ENCODE measurements around the gene CCDC40.

The CCDC40 gene

DNA sequence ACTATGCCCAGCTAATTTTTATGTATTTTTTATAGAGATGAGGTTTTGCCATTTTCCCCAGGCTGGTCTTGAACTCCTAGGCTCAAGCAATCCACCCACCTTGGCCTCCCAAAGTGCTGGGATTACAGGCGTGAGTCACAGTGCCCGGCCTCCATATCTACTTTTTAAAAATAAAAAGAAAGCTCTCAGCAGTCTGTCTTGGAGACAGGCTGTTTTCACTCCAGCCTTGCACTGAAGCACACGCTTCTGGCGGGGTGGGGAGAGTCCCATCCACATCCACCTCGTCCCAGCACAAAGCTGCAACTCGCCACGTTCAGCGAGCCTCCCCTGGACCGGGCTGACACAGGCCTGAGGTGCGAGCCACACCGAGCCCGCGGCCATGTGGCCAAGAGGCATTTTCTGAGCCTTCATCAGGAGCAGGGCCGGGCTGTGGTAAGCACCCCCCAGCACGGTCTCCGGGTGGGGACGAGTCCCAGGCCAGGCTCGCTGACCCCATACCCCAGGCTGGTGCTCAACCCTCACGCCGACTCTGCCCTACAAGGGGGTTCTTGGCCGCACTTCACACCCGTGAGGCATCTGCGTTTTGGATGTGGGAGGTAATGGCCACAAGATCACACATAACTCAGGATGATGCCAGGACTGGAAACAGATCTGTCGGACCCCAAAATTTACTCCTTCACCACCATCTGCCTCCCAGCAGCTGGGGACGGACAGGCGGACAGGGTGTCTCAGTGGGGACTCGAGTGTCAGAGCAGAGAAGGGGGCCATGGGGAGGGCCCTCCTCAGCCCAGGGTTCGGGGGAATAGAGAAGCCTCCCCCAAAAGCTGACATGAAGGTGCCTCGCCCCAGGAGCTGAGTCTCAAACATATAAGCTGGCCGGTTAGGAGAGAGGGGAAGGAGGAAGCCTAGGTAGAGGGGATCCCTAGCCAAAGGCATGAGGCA, 29.4 kb upstream of the CCDC40 start:
- no peak for TF ChIP-seq ZNF274 (IDR thresholded peaks at IDR 0.05; ENCODE audit: low read depth, low read length)
- H3K4me3 ChIP-seq (ENCODE audit: low read length), result no peak overlapping the region

- no peak for TF ChIP-seq ZNF274 (IDR thresholded peaks at IDR 0.05; ENCODE audit: low read depth, low read length)
- no peak overlapping the region for H3K4me3 ChIP-seq (ENCODE audit: low read length)
Measured at GRCh38 chr17:80007939-80008338, 28.5 kb upstream of the CCDC40 start.

GRCh38 chr17:80008383-80008840, 28.0 kb upstream of the CCDC40 start:
- no peak overlapping the region for H3K4me3 ChIP-seq (ENCODE audit: low read length)
- no peak for TF ChIP-seq ZNF274 (IDR thresholded peaks at IDR 0.05; ENCODE audit: low read depth, low read length)

DNA sequence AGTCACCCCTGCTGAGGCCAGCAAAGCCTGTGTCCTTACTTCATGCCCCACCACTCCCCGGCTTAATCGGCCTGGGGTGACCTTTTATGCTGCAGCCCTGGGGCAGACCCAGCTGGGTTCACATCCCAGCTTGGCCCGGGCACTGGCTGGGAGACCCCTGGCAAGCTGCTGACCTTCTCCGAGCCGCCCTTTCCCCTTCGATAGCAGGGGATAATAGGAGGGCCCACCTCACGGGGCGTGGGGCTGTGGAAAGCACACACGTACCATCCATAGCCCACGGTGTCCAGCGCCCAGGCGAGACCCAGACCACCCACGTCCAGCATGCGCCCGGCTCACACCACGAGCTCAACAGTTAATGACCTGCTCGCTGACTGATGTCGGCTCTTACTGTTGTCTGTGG, 27.6 kb upstream of the CCDC40 start:
- no peak overlapping the region for H3K4me3 ChIP-seq (ENCODE audit: low read length)
- no peak for TF ChIP-seq ZNF274 (IDR thresholded peaks at IDR 0.05; ENCODE audit: low read depth, low read length)

- no peak overlapping the region for H3K4me3 ChIP-seq (ENCODE audit: low read length)
- no peak for TF ChIP-seq ZNF274 (IDR thresholded peaks at IDR 0.05; ENCODE audit: low read depth, low read length)
Measured at GRCh38 chr17:80009391-80010282, 26.8 kb upstream of the CCDC40 start.

DNA sequence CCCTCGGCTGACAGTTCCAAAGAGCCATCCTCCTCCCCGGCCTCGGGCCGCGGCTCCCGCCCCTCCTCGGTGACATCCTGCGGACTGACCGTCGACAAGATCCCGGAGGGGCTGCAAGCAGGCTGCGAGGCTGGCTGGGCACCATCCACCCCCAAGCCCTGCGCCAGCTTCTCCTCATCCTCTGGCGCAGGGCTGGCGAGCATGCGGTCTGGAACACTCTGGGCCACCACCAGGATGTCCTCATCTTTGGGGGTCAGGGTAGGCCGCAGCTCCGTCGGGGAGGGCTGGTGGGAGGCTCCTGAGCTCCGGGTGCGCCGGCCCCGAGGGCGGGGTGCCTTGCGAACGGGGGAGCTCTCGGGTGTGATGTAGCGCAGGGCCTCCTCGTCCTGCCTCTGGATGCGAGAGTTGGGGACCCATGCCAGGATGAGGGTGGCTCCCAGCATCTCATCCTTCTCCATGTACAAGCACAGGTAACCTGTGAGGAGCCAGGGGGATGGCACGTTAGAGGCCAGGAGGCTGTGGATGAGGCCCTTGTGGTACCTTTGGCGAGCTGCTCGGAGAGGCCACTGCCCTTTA, 26.1 kb upstream of the CCDC40 start:
- no peak for TF ChIP-seq ZNF274 (IDR thresholded peaks at IDR 0.05; ENCODE audit: low read depth, low read length)
- no peak overlapping the region for H3K4me3 ChIP-seq (ENCODE audit: low read length)

DNA sequence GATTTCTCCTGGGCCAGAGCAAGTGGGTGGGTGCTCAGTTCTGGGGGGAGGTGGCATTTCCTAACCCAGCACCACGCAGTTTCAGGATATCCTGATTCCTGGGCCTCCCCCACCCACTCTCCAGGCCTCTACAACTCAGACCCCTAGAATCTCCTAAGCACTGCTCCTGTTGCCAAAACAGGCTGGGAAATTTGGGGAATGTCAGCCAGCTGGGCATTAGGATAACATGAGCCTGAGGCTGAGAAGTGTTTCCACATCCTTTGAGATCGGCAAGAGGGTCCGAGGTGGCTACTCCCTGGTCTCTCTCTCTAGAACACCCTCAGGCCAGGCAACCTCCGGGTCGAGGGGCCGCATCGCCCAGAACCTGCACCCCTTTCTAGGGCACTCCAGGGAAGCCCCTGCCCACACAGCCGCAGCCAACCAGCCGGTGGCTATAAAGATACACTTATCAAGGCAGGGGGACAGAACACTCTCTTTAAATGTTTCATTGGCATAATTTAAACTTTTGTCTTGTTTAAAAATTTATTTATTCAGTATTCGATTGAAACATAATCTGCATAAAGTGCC, 24.4 kb upstream of the CCDC40 start:
- no peak for TF ChIP-seq ZNF274 (IDR thresholded peaks at IDR 0.05; ENCODE audit: low read depth, low read length)
- no peak overlapping the region for H3K4me3 ChIP-seq (ENCODE audit: low read length)

DNA sequence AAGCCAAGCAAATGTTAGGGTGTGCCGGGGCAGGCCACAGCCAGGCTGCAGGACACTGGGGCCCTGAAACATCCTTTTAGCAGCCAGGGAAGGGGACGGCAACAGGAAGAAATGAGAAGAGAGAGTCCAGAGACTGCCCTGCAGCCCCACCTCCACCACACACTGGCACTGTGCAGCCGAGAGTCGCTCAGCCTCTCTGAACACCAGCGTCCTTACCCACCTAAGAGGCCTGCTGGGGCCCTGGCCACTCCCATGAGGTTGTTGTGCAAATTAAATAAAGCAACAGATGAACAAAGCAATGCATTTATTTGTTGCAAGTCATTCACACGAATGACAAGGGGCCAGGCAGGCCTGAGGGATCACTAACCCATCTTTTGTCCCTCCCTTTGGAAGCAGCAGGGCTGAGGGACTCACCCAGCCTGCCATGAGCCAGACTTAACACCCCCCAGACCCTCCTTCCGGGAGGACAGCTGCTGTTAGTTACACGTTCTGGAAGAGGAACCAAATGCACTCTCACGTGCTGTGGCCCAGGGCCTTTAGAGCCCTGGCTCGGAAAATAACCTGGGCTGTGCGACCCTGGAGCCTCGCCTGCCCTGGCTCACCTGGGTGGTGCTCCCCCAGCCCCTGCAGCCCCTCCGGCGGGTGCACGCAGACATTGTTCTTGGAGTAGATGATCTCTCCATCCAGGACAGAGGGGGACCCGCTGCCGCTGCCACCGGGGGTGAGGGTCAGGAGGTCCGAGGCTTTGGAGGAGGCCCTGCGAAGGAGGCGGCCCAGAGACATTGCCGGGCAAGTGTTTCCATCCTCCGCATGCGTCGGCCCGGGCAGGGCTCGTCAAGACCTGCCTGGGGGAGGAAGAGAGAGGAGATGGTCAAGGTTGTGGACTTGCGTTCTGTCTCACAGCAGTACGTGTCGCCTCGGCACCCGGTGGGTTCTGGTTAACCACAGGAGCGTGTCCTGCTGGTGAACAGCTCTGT, 23.4 kb upstream of the CCDC40 start:
- TF ChIP-seq ZNF274 (IDR thresholded peaks at IDR 0.05; ENCODE audit: low read depth, low read length), result no peak
- no peak overlapping the region for H3K4me3 ChIP-seq (ENCODE audit: low read length)

DNA sequence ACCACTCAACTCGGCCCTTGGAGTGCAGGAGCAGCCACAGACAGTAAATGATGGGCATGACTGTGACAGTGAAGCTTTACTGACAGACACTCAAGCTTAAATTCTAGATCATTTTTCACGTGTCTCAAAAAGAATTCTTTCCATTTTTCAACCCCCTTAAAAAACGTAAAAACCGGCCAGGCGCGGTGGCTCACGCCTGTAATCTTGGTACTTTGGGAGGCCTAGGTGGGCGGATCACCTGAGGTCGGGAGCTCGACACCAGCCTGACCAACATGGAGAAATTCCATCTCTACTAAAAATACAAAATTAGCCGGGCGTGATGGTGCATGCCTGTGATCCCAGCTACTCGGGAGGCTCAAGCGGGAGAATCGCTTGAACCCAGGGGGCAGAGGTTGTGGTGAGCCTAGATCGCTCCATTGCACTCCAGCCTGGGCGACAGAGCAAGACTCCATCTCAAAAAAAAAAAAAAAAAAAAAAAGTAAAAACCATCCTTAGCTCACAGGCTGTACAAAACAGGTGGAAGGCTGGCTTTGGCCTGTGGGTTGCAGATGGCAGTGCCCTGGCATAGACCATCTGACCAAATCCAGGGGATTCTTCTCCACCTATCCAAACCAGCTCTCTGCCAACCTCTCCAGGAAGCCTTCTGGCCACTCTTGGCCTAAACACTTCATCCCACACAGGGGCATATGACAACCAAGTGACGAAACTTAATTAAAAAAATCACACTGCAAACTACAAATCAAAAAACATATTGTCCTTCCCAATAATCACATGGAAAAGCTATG, 19.0 kb upstream of the CCDC40 start:
- no peak for TF ChIP-seq ZNF274 (IDR thresholded peaks at IDR 0.05; ENCODE audit: low read depth, low read length)
- H3K4me3 ChIP-seq (ENCODE audit: low read length), result no peak overlapping the region

- no peak overlapping the region for H3K4me3 ChIP-seq (ENCODE audit: low read length)
- TF ChIP-seq ZNF274 (IDR thresholded peaks at IDR 0.05; ENCODE audit: low read depth, low read length), result no peak
Measured at GRCh38 chr17:80018917-80019651, 17.4 kb upstream of the CCDC40 start.

- no peak for TF ChIP-seq ZNF274 (IDR thresholded peaks at IDR 0.05; ENCODE audit: low read depth, low read length)
Measured at GRCh38 chr17:80021600-80021999, 14.8 kb upstream of the CCDC40 start.

More at GRCh38 chr17:80021600-80021999, 14.8 kb upstream of the CCDC40 start:
- no peak overlapping the region for H3K4me3 ChIP-seq (ENCODE audit: low read length)
